Keratinocyte (primary cell): ENCODE results near the gene TSC22D3. TPM values are rescaled to one million over a fixed set of nuclear protein-coding genes. Genes with fewer than 3 reads are reported as not detected.

Experiments
- DNase-seq: peaks from one replicate; pipeline ENCODE4 v3.0.0-alpha.2; 2011; ENCODE audit warnings: low read depth, missing footprints, low spot score
- FAIRE-seq: peaks from 2 replicates; lab custom pipeline; 2011; peaks lifted over from hg19 to GRCh38; lab: Jason Lieb, UNC
- H2AFZ ChIP-seq: 2 replicates; pipeline ENCODE4 v1.6.0; 2012; ENCODE audit warnings: low read length, control low read depth, inconsistent platforms; ENCODE audit not compliant: control insufficient read depth
- H3K27ac ChIP-seq: 2 replicates; pipeline ENCODE4 v1.5.1; 2011; ENCODE audit warnings: low read length; ENCODE audit not compliant: control insufficient read depth, insufficient read depth
- H3K27me3 ChIP-seq: 3 replicates; pipeline ENCODE4 v1.6.0; 2011; ENCODE audit warnings: low read length; ENCODE audit not compliant: control insufficient read depth, insufficient read depth; ENCODE audit errors: extremely low read depth
- H3K36me3 ChIP-seq, 2 experiments: 2 replicates in 1 of 2; 3 replicates in 1 of 2; pipeline ENCODE4 v1.5.1; 2011; ENCODE audit warnings: low read length in 2 of 2, mild to moderate bottlenecking in 1 of 2; ENCODE audit not compliant: control insufficient read depth in 2 of 2, insufficient read depth in 2 of 2; ENCODE audit errors: extremely low read depth in 1 of 2
- H3K4me1 ChIP-seq: 3 replicates; pipeline ENCODE4 v1.5.1; 2011; ENCODE audit warnings: low read length; ENCODE audit not compliant: control insufficient read depth, insufficient read depth; ENCODE audit errors: extremely low read depth
- H3K4me2 ChIP-seq: 3 replicates; pipeline ENCODE4 v1.6.0; 2011; ENCODE audit warnings: low read depth, low read length; ENCODE audit not compliant: control insufficient read depth, insufficient read depth; ENCODE audit errors: extremely low read depth
- H3K4me3 ChIP-seq, 3 experiments: fragments of 200-600 bp in 1 of 3; sonication (generic) in 1 of 3; 2 replicates in 2 of 3; 3 replicates in 1 of 3; pipeline ENCODE4 v1.5.1; 2011 to 2016; ENCODE audit warnings: low read length in 3 of 3, mild to moderate bottlenecking in 3 of 3, control low read depth in 2 of 3, inconsistent platforms in 1 of 3, low read depth in 1 of 3, mixed read lengths in 1 of 3, mixed run types in 1 of 3, moderate library complexity in 1 of 3; ENCODE audit not compliant: control insufficient read depth in 2 of 3, insufficient read depth in 2 of 3; ENCODE audit errors: extremely low read depth in 1 of 3
- H3K79me2 ChIP-seq: 2 replicates; pipeline ENCODE4 v1.6.0; 2012; ENCODE audit warnings: low read length; ENCODE audit not compliant: control insufficient read depth, insufficient read depth
- H3K9ac ChIP-seq: 3 replicates; pipeline ENCODE4 v1.6.0; 2011; ENCODE audit warnings: low read length; ENCODE audit not compliant: control insufficient read depth, insufficient read depth; ENCODE audit errors: extremely low read depth
- H3K9me1 ChIP-seq: 3 replicates; pipeline ENCODE4 v1.6.0; 2011; ENCODE audit warnings: low read length; ENCODE audit not compliant: control insufficient read depth, insufficient read depth; ENCODE audit errors: extremely low read depth
- H3K9me3 ChIP-seq: 2 replicates; pipeline ENCODE4 v1.5.1; 2012; ENCODE audit warnings: low read depth, low read length; ENCODE audit not compliant: control insufficient read depth
- H4K20me1 ChIP-seq: 3 replicates; pipeline ENCODE4 v1.6.0; 2011; ENCODE audit warnings: low read length; ENCODE audit not compliant: control insufficient read depth, insufficient read depth; ENCODE audit errors: extremely low read depth
- EZH2 ChIP-seq: IDR thresholded peaks from one replicate; pipeline ENCODE4 v1.6.1; 2012; ENCODE audit warnings: inconsistent platforms, mild to moderate bottlenecking, low read length, moderate library complexity
- dilution Hi-C: fragments of 300-500 bp; cut with MboI; formaldehyde crosslinking; loops from one replicate; pipeline ENCODE4 v1.7.0; 2020; ENCODE audit warnings: low sequenced_read_pairs; ENCODE audit not compliant: extremely low pct_ligation_motif_present
- polyA plus RNA-seq, 5 experiments: library from polyadenylated mRNA; depleted of rRNA in 3 of 5; stranded (reverse) in 3 of 5; stranded (forward) in 1 of 5; unstranded in 1 of 5; fragments of >200 nt; gene quantifications; 1 replicate in 1 of 5; 2 replicates in 3 of 5; 3 replicates in 1 of 5; pipeline versions ENCODE4 v1.2.1 to v1.2.3, GENCODE V29; 2011 to 2012; ENCODE audit warnings: missing spikeins in 2 of 5, low read depth in 1 of 5, low replicate concordance in 1 of 5
- TF ChIP-seq, protein P1 (sequence below), 3 experiments: IDR thresholded peaks in 1 of 3; conservative IDR thresholded peaks in 1 of 3; optimal IDR thresholded peaks in 1 of 3; 2 replicates in 2 of 3; 3 replicates in 1 of 3; pipeline versions ENCODE3 to v1.5.1; 2011; ENCODE audit warnings: low read length in 3 of 3, mild to moderate bottlenecking in 3 of 3, moderate library complexity in 2 of 3, control low read depth in 1 of 3, inconsistent platforms in 1 of 3; ENCODE audit not compliant: insufficient read depth in 2 of 3; ENCODE audit errors: extremely low read depth in 1 of 3

The TSC22D3 gene
- polyA plus RNA-seq, 1 donor (not counting 4 experiments of a cell fraction or from before 2014, with no cell fraction given) = 48.5 TPM

DNA sequence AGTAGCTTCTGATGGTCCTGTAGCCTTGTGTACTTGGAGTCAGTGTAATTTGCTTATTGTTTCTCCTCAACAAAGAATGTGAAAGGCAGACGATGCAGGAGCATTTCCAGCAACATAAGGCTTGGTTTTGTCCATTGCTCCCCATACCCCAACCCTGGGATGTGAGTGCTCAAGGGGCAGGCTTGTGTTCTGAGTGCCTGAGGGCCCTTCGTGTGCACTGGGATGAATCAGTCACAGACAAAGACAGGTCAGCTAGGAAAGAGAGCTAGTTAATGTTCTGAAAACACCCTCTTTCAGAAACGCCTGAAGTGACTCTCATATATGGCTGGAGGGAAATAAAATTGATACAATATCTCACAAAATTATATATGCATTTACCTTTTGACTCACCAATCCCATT is 88.1 kb downstream of the TSC22D3 start:
- TF ChIP-seq, protein P1, sequence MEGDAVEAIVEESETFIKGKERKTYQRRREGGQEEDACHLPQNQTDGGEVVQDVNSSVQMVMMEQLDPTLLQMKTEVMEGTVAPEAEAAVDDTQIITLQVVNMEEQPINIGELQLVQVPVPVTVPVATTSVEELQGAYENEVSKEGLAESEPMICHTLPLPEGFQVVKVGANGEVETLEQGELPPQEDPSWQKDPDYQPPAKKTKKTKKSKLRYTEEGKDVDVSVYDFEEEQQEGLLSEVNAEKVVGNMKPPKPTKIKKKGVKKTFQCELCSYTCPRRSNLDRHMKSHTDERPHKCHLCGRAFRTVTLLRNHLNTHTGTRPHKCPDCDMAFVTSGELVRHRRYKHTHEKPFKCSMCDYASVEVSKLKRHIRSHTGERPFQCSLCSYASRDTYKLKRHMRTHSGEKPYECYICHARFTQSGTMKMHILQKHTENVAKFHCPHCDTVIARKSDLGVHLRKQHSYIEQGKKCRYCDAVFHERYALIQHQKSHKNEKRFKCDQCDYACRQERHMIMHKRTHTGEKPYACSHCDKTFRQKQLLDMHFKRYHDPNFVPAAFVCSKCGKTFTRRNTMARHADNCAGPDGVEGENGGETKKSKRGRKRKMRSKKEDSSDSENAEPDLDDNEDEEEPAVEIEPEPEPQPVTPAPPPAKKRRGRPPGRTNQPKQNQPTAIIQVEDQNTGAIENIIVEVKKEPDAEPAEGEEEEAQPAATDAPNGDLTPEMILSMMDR (optimal IDR thresholded peaks at IDR 0.05 in 1 of 3, IDR thresholded peaks at IDR 0.05 in 1 of 3, conservative IDR thresholded peaks at IDR 0.05 in 1 of 3; ENCODE audit: extremely low read depth in 1 of 3, insufficient read depth in 2 of 3, low read length in 3 of 3) = no peak
- TF ChIP-seq EZH2 = no peak
- no peak for DNase-seq
- Histone ChIP-seq H3K79me2 (no peaks in the 10 kb centered on the region), H3K9me1 (peaks cover 2% of the 10 kb centered on the region), H3K36me3 (no peaks in the 10 kb centered on the region), H3K4me1 (peaks cover 30% of the 10 kb centered on the region), H3K9ac (no peak overlapping the region), H3K4me2 (no peak overlapping the region), H3K4me3 (no peak overlapping the region), H4K20me1 (no peaks in the 10 kb centered on the region), H3K9me3 (no peaks in the 10 kb centered on the region), H3K27me3 (no peaks in the 10 kb centered on the region), H2AFZ (no peak overlapping the region), H3K27ac (no peak overlapping the region)
- dilution Hi-C loops = no loop called here
- no peak for FAIRE-seq

DNA sequence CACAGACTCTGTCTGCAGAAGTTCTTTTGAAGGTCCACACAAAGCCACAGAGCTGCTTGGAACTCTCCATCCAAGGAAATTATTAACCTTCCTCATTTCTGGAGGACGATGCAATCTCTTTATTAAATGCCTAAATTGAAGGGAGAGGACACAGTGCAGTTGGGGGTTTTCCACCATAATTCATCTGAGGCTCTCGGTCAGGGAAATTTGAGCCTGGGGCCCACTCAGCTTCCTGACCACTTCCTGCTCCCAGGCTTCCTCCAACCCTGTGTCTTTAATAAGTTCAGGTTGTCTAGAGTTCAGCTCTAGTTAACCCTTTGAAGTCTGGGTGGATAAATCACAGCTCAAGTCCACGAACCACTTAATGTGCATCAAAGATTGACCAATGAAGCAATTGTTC is 88.8 kb downstream of the TSC22D3 start:
- Histone ChIP-seq H3K4me3 (no peak overlapping the region), H3K4me2 (no peak overlapping the region), H4K20me1 (no peaks in the 10 kb centered on the region), H3K27ac (no peak overlapping the region), H3K27me3 (no peaks in the 10 kb centered on the region), H3K9me3 (no peaks in the 10 kb centered on the region), H3K4me1 (peaks cover 30% of the 10 kb centered on the region), H3K9ac (no peak overlapping the region), H3K79me2 (no peaks in the 10 kb centered on the region), H3K9me1 (peaks cover 2% of the 10 kb centered on the region), H3K36me3 (no peaks in the 10 kb centered on the region), H2AFZ (no peak overlapping the region)
- dilution Hi-C loops = no loop called here
- TF ChIP-seq EZH2 = no peak
- TF ChIP-seq, protein P1 (optimal IDR thresholded peaks at IDR 0.05 in 1 of 3, IDR thresholded peaks at IDR 0.05 in 1 of 3, conservative IDR thresholded peaks at IDR 0.05 in 1 of 3; ENCODE audit: extremely low read depth in 1 of 3, insufficient read depth in 2 of 3, low read length in 3 of 3) = no peak
- FAIRE-seq (no peak), DNase-seq (no peak)
